Mesenteric fat pad (tissue), 1 donor: ENCODE data around the gene KIRREL3. TPM values are rescaled to one million over a fixed set of nuclear protein-coding genes. Genes with fewer than 3 reads are reported as not detected.

Experiments used
- DNase-seq: peaks from one replicate; pipeline ENCODE4 v3.0.0-alpha.2; 2020; ENCODE audit warnings: low spot score
- total RNA-seq: library from RNA; stranded (reverse); fragmentation: NEBNext Ultra II Directional; extraction: Animal tissue kit (Norgen Biotek cat#: 25700); gene quantifications from one replicate; pipeline ENCODE4 v1.2.1, GENCODE V29; 2021
- donor health status: DM: yes; HTN: yes; CAD: no.

Gene KIRREL3
- total RNA-seq, 1 donor from 2014 or later: 0.13 TPM

DNA sequence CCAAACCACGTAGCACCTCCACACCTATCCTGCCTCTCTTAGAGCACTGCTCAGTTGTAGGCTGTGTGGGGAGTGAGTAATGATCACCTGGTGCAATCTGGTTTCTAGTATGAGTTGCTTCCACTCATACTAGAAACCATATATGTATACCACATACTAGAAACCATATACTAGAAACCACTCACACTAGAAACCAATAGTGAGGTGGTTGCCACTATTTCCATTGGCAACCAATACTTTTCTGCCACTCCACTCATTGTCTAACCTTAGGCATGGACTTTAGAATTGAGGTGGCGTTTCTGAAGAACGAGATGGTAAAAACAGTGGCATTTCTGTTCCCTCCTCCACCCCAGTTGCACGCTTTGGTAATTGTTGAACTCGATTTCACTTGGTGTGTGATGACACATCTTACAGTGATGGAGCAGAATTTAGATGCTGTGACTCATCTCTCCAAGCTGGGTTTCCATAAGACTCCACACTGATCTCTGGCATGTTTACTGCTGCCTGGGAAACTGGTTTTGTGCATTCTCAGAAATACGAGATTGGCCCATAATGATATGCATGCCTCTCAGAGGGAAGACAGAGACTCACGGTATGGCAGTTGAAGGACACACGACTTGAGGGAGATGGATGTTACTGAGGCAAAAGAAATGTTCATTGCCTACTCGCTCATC, 82.9 kb downstream of the KIRREL3 start:
- no peak for DNase-seq

- DNase-seq: no peak
These were observed 85.1 kb downstream of the KIRREL3 start for GRCh38 chr11:126915430-126915829.

- DNase-seq: no peak
These were observed 85.6 kb downstream of the KIRREL3 start for GRCh38 chr11:126914941-126915340.

DNA sequence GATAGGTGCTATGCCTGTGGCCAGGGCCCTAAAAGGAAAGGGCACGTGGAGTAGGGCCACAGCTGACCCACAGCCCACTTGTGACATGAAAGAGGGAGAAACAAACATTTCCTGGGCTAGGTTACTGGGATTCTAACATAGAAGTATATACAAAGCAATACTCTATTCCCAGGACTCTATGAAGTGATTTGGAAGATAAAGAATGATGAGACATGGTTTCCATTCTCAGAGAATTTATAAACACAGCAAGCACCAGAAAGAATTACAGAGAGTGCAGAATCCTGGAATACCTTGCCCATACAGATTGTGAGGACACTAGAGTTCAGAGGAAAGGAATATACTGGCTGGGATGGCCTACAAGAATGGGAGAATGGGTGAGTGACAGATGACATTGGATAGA, 86.4 kb downstream of the KIRREL3 start:
- DNase-seq: no peak

GRCh38 chr11:126904520-126904919, 96.0 kb downstream of the KIRREL3 start:
- no peak for DNase-seq

DNA sequence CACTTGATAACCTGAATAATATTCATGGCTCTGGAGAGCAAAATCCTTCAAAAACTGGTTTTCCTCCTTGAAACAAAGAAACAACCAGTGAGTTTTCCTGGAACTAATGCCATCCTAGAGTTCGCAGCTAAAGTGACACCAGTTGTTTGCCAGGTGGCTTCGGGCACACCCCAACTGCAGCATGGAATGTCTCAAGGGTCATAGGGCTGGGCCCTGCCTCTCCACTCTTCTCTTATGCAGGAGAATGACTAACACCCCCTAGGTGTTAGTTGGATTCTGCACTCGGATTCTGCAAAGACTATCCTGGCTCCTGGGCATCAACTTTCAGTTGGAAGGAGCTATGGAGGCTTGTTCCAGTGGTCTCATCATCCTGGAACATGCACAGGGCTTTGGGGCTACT, 98.8 kb downstream of the KIRREL3 start:
- no peak for DNase-seq

DNA sequence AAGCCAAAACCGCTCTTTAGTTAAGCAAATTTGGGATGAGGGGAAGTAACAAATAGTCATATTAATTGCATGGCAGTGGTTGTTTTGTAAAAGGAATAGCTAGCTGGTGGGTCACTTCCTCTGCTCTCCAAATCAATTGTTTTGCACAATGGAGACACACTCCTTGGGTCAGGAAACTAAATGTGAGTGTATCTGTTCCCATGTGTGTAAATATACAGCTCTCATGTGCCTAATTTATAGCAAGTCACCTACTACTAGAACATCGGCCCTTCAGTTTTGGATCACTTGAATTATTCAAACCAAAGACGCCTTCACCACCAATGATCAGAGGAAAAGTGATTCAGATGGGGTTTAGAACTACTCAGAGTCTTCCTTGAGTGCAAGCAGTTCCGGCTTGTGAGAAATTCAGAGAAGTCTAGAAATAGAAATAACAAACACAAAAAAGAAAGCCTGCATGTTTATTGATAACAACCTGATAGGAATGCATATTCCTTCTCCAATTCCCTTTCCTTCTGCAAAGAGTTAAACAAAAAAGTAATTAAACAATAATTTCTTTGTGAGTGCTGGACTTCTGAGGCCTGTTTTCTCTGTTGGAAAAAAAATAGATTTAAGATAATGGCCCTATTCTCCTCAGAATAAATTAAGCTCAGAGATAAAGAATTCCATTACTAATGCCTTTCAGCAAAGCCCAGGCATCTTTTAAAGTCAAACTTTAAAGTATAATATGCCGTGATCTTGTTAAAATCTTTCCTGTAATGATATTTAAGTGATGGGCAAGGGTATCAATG, 100.4 kb downstream of the KIRREL3 start:
- DNase-seq: no peak

DNA sequence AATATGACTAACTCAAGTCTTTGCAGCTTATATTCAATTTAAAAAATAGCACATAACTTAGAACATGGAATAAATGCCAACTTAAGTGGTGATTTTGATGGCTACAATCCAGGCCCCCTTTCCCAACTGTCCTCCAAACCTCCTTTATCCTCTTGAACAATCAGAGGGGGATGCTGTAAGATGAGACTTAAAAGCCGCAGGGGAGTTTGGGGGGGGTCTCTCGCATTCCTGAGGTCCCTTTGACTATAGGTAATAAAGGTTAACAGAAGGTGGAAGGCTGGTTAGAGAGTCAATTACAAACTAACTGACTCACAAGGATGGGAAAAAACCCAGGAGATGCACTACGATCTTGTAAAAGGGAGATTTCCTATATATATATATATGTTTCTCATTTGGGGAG, 101.8 kb downstream of the KIRREL3 start:
- no peak for DNase-seq

- DNase-seq: no peak
These were observed 103.1 kb downstream of the KIRREL3 start for GRCh38 chr11:126897430-126897829.

GRCh38 chr11:126896025-126896424, 104.5 kb downstream of the KIRREL3 start:
- DNase-seq: no peak

DNA sequence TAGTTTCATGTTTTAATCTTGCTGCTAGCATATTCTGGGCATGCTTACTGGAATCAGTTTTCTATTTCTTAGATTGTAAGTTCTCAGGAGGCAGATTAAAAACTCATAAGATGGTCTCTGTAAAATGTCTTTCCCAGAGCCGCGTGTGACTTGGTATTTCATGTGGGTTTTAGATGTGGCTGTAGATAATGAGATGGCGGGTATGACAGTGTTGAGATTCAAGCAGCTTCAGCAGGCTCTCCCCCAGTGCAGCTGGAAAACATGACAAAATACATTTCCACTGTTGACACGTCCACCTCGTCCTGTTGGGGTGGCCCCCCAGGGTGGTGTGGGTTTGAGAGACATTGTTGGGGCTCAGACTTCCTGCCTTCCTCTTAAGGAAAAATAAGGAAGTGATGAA, 106.8 kb downstream of the KIRREL3 start:
- no peak for DNase-seq

- DNase-seq: no peak
These were observed 107.8 kb downstream of the KIRREL3 start for GRCh38 chr11:126892756-126893155.

- DNase-seq: no peak
These were observed 108.9 kb downstream of the KIRREL3 start for GRCh38 chr11:126891556-126892217.

- no peak for DNase-seq
These were observed 110.0 kb downstream of the KIRREL3 start for GRCh38 chr11:126890561-126890960.

DNA sequence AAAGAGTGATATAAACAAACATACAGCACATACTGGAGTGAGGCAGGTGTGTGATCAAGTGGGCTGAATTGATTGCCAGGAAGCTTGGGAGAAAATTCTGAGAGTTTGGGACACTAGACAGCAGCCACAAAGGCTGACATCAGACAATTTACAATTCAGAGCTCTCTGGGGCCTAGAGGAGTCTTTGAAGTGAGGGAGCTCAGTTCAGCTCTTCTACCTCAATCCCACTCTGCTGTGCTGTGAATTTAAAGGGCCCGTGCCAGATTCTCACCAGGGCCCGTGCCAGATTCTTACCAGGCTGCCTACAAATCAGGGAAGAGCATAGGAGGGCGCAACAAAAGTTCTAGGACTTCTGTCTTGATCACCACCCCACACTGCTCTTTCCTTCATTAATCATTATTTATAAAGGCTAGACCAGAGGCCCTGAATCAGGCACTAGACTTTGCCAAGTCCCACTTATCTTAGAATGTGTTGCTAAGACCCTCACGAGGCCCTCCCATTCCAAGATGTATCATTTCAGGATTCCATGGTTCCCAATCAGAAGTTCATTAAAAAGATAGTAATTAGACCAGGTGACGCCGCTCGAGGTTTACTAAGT, 112.4 kb downstream of the KIRREL3 start:
- no peak for DNase-seq

DNA sequence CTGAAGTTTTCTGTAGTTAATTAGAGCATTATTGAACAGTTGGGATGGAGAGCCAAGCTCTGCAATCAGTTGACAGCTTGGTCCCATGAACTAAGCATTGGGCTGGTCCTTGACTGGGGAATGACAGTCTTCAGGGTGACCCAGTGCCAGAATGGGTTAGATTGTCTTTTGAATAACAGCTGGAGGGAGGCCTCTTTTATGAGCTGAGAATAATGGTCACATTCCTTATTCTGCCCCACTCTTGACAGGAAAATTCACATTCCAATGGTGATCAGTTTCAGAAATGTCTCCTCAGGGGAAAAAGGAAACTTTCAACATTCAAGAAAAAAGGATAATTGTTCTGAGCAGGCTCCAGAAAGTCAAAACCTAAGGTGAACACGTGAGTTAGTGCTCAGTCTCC, 113.9 kb downstream of the KIRREL3 start:
- DNase-seq: no peak

DNA sequence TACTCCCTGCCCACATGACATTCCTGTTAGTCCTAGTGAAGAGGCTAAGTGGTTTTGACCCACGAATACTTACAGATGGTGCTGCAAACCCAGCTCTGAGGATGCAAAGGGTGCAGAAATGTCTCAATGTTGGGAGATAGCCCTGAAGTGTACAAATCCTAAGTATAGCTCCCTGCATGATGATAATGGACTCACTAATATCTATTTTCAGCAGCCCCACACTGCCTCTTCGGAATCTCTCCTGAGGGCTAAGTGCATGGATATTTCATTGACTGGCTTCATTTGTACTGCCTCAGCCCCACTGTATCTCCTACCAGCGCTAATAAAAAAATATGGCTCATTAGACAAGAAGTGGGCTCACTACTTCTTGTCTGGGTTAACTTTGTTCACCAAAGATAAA, 114.5 kb downstream of the KIRREL3 start:
- no peak for DNase-seq

DNA sequence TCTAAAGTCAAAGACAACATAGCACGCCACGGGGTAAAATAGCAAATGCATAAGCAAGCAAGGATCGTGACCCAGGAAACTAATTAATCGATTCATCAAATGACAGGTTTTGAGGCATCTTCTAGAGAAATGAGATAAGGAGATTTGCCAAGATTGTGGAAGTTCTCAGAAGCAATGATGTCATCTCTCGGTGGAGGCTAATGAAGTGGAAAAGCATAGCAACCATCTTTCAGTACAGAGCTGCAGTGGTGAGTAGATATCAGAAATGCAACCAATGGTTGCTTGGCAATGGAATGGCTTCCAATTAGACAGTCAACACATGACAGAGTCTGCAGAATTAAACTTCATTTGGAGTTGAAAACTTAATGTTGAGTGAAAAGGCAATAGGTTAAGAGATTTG, 116.0 kb downstream of the KIRREL3 start:
- no peak for DNase-seq

DNA sequence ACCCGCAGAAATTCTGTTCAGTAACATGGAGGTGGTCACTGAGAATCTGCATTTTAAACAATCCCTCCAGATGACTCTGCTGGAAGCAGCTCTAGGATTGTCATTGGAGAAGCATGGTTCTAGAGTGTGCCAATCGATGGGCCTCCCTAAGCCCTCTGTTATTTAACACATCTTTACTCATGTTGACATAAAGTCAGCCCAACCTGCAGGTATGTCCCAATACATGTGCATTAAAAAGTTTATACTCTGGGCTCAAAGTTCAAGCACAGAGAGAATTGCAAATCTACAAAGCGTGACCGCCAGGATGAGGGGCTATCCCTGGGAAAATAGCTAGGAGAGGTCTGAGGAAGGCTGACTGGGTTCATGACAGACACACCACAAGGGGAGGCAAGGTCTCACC, 116.4 kb downstream of the KIRREL3 start:
- DNase-seq: no peak

DNA sequence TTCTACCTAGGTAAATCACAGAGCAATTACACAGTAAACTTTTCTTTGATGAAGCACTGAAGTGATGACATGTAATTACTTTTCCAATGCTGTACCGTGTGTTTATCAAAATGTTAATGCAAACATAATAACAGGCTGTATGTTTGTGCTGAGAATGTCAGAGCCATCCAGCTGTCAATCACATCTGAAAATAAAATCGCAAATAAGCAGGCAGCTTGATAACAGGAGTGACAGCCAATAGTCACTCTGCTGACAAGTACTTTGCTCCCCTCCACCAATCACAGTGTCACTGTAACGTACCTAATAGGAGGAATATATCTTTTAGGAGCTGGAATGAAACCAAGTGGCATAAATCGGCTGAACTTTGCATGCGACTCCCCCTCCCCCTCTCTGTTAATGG, 119.7 kb downstream of the KIRREL3 start:
- DNase-seq: no peak

GRCh38 chr11:126879516-126879915, 121.1 kb downstream of the KIRREL3 start:
- DNase-seq: no peak

DNA sequence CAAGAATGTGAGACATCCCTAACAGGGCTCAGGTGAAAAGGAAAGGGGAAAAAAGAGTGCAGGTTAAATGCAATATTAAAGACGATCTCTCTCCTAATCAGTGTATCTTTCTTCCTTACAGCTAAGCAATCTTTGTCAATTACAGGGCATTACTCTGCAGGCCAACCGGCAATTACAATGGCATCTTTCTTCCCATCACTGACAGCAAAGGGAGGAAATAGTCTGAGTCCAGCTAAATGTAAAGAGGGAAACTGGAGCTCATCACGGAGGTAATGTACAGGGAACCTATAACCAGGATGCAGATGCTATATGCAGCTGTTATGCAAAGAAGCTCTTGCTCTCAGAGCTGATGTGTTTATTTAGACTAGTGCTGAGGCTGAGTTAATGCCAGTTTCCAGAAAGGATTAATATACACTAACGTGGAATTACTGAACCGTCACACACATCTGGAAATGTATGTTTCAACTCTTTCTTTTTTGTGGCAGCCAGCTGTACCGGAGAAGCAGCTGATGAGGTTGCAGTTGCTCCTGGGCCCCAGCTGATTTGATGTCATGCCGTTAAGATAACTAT, 121.6 kb downstream of the KIRREL3 start:
- DNase-seq: no peak
